ENCODE results near the gene GYPE.

DNA sequence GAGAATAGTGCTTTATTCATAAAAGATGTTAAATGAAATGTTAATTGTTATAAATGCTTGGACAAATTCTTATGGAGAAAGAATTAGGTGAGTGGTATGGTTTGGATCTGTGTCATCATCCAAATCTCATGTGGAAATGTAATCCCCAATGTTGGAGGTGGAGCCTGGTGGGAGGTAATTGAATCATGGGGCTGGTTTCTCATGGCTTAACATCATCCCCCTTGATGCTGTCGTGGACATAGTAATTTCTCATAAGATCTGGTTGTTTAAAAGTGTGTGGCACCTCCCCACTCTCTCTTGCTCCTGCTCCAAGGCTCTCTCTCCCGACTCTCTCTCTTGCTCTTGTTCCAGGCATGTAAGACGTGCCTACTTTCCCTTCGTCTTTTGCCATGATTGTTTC is 22.5 kb downstream of the GYPE start:
- no peak for TF ChIP-seq GATA2 (IDR thresholded peaks at IDR 0.05; ENCODE audit: low read depth, low read length)
- no peak for TF ChIP-seq GATA3 (IDR thresholded peaks at IDR 0.05; ENCODE audit: low read depth, low read length)
